Measurements from ENCODE around the gene OPN4.

DNA sequence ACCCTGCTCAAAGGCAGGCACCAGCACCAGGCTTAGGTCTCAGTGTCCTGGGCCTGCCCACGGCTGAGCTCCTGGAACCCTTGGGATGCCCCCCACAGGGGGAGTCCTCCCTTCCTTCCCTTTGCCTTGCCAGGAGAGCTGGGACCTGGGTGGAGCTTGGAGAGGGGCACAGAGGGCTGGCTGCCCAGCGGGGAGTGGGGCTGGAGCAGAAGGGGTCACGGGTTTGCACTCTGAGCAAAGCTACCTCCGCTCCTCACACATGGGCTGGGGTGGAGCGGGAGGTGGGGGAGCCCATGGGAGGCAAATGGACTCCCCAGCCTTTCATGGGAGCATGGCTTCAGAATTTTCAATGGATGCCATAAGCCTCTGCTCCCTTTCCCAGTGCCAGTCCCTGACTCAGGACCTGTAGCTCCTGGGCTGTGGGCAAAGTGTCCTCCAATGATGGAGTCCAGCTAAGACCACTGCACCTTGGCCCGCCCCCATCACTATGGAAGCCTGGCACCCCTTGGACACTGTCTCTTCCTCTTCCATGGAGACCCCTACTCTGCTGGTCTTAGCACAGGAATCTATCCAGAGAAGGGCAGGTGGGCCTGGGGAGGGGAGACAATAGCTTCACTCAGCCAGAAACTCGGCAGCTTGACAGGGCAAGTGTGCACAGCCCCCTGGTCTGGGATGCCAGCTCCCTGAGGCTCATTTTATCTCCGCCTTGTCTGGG, 53.9 kb downstream of the OPN4 start:
- TF ChIP-seq POLR2A (IDR thresholded peaks at IDR 0.05) (no peak), CTCF (IDR thresholded peaks at IDR 0.05) (no peak), EP300 (IDR thresholded peaks at IDR 0.05) (no peak)

Data from ovary (tissue), 3 donors.